ENCODE data around the gene DCXR. TPM values are rescaled to one million over a fixed set of nuclear protein-coding genes. Genes with fewer than 3 reads are reported as not detected.

Gene DCXR
- total and polyA plus RNA-seq, 8 donors = 34.8 to 108 (median 60.0) TPM

DNA sequence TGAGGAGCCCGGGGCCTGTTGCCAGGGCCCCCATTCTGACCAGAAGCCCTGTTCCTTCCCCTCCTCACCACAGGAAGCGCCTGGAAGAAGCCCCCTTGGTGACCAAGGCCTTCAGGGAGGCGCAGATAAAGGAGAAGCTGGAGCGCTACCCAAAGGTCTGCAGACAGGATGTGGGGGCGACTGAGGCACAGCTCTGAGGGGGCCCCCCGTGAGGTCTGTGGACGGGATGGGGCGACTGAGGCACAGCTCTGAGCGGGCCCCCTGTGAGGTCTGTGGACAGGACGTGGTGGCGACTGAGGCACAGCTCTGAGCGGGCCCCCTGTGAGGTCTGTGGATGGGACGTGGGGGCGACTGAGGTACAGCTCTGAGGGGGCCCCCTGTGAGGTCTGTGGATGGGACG is 28.1 kb downstream of the DCXR start:
- Histone ChIP-seq H3K27me3 (no peaks in the 10 kb centered on the region), H3K4me3 (no peak overlapping the region), H3K27ac (no peak overlapping the region), H3K4me1 (no peaks in the 10 kb centered on the region), H3K36me3 (no peaks in the 10 kb centered on the region), H3K9me3 (no peaks in the 10 kb centered on the region)
- FAIRE-seq (no peak), DNase-seq (no peak), ATAC-seq (no peak)
- intact Hi-C loops (cut with DNase I) = no loop called here
- TF ChIP-seq, protein P1, sequence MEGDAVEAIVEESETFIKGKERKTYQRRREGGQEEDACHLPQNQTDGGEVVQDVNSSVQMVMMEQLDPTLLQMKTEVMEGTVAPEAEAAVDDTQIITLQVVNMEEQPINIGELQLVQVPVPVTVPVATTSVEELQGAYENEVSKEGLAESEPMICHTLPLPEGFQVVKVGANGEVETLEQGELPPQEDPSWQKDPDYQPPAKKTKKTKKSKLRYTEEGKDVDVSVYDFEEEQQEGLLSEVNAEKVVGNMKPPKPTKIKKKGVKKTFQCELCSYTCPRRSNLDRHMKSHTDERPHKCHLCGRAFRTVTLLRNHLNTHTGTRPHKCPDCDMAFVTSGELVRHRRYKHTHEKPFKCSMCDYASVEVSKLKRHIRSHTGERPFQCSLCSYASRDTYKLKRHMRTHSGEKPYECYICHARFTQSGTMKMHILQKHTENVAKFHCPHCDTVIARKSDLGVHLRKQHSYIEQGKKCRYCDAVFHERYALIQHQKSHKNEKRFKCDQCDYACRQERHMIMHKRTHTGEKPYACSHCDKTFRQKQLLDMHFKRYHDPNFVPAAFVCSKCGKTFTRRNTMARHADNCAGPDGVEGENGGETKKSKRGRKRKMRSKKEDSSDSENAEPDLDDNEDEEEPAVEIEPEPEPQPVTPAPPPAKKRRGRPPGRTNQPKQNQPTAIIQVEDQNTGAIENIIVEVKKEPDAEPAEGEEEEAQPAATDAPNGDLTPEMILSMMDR (IDR thresholded peaks at IDR 0.05) = no peak
- 91 to 92% methylated on average over 14 to 15 of the region's 15 CpGs for WGBS, 2 donors

- TF ChIP-seq, protein P1 (IDR thresholded peaks at IDR 0.05) = no peak
- Histone ChIP-seq H3K27me3 (no peaks in the 10 kb centered on the region), H3K9me3 (no peaks in the 10 kb centered on the region), H3K36me3 (no peaks in the 10 kb centered on the region), H3K4me3 (no peak overlapping the region), H3K4me1 (no peaks in the 10 kb centered on the region), H3K27ac (no peak overlapping the region)
- no peak for DNase-seq
- intact Hi-C loops (cut with DNase I) = no loop called here
- FAIRE-seq = no peak
- WGBS, 2 donors = 93 to 96% methylated on average over 28 of the region's 28 CpGs
- ATAC-seq = no peak
These were observed 28.5 kb downstream of the DCXR start for GRCh38 chr17:82008941-82009405.

- intact Hi-C loops (cut with DNase I) = no loop called here
- no peak for DNase-seq
- ATAC-seq = no peak
- TF ChIP-seq, protein P1 (IDR thresholded peaks at IDR 0.05) = no peak
- H3K4me1 ChIP-seq = no peaks in the 10 kb centered on the region
- no peaks in the 10 kb centered on the region for H3K9me3 ChIP-seq
- H3K27ac ChIP-seq = no peak overlapping the region
- H3K36me3 ChIP-seq = no peaks in the 10 kb centered on the region
- FAIRE-seq = no peak
- H3K4me3 ChIP-seq = no peak overlapping the region
- 93% methylated on average over 24 to 26 of the region's 26 CpGs for WGBS, 2 donors
- no peaks in the 10 kb centered on the region for H3K27me3 ChIP-seq
These were observed 29.1 kb downstream of the DCXR start for GRCh38 chr17:82008258-82008940.

- intact Hi-C loops (cut with DNase I) = no loop called here
- FAIRE-seq = no peak
- TF ChIP-seq, protein P1 (IDR thresholded peaks at IDR 0.05) = no peak
- Histone ChIP-seq H3K27ac (no peak overlapping the region), H3K36me3 (no peaks in the 10 kb centered on the region), H3K4me1 (no peaks in the 10 kb centered on the region), H3K27me3 (no peaks in the 10 kb centered on the region), H3K4me3 (no peak overlapping the region), H3K9me3 (no peaks in the 10 kb centered on the region)
- ATAC-seq = no peak
- WGBS, 2 donors = 90 to 94% methylated on average over 30 of the region's 30 CpGs
- DNase-seq = no peak
These were observed 29.8 kb downstream of the DCXR start for GRCh38 chr17:82007495-82008257.

GRCh38 chr17:82007228-82007494 is 30.3 kb downstream of the DCXR start:
- FAIRE-seq (no peak), ATAC-seq (no peak), DNase-seq (no peak)
- Histone ChIP-seq H3K36me3 (no peaks in the 10 kb centered on the region), H3K4me3 (no peak overlapping the region), H3K27ac (no peak overlapping the region), H3K27me3 (no peaks in the 10 kb centered on the region), H3K4me1 (no peaks in the 10 kb centered on the region), H3K9me3 (no peaks in the 10 kb centered on the region)
- intact Hi-C loops (cut with DNase I) = no loop called here
- 93 to 96% methylated on average over 6 of the region's 6 CpGs for WGBS, 2 donors
- TF ChIP-seq, protein P1 (IDR thresholded peaks at IDR 0.05) = no peak
